C4-2B (cell line): Measurements from ENCODE around the gene PSME4.
"Not testable (repeated sequence)": the region's sequence is repeated elsewhere in the genome, so short reads cannot be mapped to it uniquely, and the experiment has no call there.

ENCODE experiments used
- H3K27ac ChIP-seq: fragments of 450-650 bp; 2 replicates; pipeline ENCODE4 v1.5.1; 2017
- ZFX ChIP-seq: fragments of 450-650 bp; IDR thresholded peaks from 2 replicates; pipeline ENCODE4 v1.6.1; 2017
- TF ChIP-seq, protein P1 (sequence below): fragments of 450-650 bp; conservative IDR thresholded peaks from 2 replicates; pipeline ENCODE4 v1.5.1; 2017; ENCODE audit warnings: mild to moderate bottlenecking

PSME4 gene

DNA sequence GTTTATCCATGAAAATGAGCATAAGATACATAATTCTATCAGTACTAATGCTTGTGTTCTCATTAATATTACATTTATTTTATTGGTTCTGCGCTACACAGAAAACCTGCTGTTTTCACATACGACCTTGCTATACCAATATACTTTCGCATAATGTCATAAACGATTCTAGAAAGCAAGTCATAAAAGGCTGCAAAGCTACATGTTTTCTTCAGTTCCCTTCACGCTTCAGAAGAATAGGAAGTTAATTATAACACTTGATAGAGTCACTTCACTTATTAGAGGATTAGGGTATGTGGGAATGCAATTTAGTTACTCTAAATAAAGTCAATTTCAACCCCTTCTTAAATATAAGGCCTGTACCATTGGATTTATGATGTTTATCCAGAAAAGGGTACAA lies 29.0 kb downstream of the PSME4 start:
- H3K27ac ChIP-seq = no peak overlapping the region
- no peak for TF ChIP-seq ZFX
- TF ChIP-seq, protein P1, sequence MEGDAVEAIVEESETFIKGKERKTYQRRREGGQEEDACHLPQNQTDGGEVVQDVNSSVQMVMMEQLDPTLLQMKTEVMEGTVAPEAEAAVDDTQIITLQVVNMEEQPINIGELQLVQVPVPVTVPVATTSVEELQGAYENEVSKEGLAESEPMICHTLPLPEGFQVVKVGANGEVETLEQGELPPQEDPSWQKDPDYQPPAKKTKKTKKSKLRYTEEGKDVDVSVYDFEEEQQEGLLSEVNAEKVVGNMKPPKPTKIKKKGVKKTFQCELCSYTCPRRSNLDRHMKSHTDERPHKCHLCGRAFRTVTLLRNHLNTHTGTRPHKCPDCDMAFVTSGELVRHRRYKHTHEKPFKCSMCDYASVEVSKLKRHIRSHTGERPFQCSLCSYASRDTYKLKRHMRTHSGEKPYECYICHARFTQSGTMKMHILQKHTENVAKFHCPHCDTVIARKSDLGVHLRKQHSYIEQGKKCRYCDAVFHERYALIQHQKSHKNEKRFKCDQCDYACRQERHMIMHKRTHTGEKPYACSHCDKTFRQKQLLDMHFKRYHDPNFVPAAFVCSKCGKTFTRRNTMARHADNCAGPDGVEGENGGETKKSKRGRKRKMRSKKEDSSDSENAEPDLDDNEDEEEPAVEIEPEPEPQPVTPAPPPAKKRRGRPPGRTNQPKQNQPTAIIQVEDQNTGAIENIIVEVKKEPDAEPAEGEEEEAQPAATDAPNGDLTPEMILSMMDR = no peak

DNA sequence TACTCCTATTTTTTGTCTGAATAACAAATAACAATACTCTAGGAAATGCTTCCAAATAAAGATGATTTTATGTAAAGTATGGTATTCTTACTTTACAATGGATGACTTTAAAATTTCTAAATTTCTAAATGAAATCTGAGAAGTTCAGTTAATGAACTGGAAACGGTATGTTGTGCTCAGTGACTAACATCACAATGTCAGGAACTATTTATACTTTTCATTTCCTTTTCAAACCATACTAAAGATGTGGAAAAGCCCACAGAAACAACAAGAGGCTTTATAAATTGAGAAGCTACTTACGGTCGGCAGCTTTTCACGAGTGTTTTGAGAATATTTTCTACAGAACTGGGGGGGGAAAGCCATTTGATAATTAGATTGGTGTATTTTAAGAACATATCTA lies 31.1 kb downstream of the PSME4 start:
- H3K27ac ChIP-seq = no peak overlapping the region
- TF ChIP-seq, protein P1 = no peak
- TF ChIP-seq ZFX = no peak

DNA sequence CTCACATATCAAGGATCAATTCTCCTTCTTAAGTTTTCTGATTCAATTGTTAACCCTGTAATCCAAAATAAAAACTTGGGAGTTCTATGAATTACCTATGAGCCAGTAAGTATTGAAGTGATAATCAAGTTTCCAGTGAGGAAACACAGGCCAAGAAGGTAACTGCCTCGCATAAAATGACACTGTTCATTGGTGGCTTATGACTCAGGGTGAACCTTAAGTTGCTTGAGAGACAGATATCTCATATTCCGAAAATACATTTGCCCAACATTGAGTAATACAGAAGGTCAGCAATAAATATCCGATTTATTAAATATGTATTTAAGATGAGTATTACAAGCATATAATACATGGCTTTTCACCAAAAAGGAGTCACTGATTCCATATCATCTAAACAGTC lies 31.9 kb downstream of the PSME4 start:
- H3K27ac ChIP-seq = no peak overlapping the region
- TF ChIP-seq, protein P1 = no peak
- TF ChIP-seq ZFX = no peak

DNA sequence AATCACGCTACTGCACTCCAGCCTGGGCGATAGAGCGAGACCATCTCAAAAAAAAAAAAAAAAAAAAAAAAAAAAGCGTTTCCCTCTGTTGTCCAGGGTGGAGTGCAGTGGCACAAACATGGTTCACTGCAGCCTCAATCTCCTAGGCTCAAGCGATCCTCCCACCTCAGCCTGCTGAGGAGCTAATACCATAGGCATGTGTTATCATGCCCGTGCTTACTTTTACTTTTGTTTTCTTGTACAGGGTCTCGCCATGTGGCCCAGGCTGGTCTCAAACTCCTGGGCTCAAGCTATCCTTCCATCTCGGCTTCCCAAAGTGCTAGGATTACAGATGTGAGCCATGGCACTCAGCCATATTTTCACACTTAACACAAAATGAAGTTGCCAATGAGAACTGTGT lies 37.5 kb downstream of the PSME4 start:
- no peak for TF ChIP-seq ZFX
- TF ChIP-seq, protein P1 = no peak
- H3K27ac ChIP-seq = no peak overlapping the region

DNA sequence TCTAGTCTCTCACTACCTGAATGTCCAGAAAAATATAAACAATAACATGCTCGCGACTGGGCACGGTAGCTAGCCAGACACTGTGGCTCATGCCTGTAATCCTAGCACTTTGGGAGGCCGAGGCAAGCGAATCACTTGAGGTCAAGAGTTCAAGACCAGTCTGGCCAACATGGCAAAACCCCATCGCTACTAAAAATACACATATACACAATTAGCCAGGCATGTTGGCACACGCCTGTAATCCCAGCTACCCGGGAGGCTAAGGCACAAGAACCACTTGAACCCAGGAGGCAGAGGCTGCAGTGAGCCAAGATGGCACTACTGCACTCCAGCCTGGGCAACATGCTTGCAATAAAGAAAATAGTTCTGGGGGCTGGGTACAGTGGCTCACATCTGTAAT lies 44.5 kb downstream of the PSME4 start:
- not testable (repeated sequence) for H3K27ac ChIP-seq

DNA sequence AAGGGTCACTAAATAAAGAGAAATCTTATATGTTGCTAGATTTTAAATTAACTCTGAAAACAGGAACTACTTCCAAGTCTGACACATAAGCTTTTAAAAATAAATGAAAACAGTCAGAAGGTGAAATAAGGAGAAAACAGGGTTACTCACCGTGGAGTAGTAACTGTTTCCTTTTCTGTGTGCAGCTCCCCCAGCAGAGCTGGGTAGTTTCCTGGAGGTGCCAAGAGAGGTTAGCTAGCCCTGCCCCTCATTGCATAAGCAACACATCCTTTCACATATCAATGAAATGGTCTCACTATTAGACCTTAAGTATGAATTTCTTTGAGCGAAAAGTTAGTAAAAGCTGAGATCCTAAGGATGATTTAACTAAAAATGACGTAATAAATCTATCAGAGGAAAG lies 57.1 kb downstream of the PSME4 start:
- no peak overlapping the region for H3K27ac ChIP-seq

DNA sequence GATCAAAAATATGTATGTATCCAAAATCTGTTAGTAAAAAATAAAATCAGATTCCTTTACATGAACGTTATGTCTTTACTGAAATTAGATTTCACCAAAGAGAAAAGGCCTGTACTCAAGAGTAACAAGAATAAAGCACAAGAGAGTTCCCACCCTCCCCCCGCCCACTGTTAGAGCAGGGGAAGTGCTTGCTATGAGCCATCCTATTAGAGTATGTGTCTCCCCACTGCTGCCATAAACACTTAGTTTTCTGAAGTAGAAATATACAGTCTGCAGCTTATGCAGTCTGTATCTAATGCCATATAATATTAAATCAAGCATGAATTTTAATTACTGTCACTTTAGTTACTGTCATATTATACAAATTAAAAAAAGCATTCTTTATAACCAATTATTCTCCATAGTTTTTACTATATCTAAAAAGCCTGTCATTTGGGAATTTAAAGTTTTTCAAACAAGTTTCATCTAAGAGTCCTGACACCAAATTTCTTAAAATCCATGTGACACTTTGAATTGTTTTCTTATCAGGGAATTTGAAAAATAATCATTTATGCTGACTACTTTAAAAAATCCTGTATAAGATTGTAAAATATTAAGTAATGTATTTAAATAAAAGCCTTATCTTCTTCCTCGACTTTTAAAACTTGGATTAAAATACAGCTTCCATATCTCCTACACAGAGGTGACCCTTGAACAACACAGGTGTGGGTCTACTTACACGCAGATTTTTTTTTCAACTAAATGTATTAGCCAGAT lies 59.2 kb downstream of the PSME4 start:
- TF ChIP-seq ZFX = no peak
- TF ChIP-seq, protein P1 = no peak
- H3K27ac ChIP-seq = no peak overlapping the region

More for the DNA sequence above, 57.1 kb downstream of the PSME4 start:
- no peak for TF ChIP-seq ZFX
- TF ChIP-seq, protein P1 = no peak

DNA sequence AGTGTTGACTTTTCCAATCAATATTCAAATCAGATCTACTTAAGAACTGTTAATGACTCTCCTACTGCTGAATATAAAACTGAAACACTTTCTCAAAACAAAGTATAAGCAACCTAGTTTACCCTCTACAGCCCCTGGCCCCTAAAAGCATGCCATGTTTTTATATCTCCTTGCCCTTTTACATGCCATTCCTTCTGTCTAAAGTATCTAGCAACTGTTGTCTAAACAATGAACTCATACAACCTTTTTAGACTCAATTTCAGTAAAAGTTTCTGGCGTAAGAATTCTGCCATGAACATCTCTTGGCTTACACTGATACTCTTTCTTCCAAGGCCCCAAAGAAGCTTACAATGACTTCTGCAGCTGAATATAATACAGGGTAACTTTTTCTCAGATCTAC lies 63.2 kb downstream of the PSME4 start:
- H3K27ac ChIP-seq = no peak overlapping the region
- TF ChIP-seq ZFX = no peak
